COR-L47 (cell line): Measurements from ENCODE around the gene SRCIN1.
A peak's percentile ranks its signal among the peaks of the same experiment; 100 is the strongest.

Source experiments
- DNase-seq: peaks from one replicate; lab custom pipeline; 2025; lab: John Stamatoyannopoulos, UW

Gene SRCIN1

DNA sequence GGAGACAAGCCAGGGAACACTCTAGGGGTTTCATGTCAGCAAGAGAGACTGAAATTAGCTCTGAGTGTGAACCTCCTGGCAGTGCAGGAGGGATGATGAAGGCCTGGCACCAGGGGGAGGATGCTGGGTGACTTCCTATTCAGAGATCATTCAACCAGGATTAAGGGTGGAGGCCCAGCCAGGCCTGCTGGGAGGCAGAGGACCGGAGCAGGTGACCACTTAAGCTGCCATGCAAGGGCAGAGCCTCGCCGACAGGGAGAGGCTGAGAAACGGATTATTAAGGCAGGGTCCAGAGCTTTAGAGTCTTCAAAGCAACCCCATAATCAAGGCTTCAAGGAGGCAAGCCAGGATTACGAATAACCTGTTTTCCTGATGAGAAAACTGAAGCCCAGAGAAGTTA, 10.6 kb upstream of the SRCIN1 start:
- DNase-seq, result no peak

DNA sequence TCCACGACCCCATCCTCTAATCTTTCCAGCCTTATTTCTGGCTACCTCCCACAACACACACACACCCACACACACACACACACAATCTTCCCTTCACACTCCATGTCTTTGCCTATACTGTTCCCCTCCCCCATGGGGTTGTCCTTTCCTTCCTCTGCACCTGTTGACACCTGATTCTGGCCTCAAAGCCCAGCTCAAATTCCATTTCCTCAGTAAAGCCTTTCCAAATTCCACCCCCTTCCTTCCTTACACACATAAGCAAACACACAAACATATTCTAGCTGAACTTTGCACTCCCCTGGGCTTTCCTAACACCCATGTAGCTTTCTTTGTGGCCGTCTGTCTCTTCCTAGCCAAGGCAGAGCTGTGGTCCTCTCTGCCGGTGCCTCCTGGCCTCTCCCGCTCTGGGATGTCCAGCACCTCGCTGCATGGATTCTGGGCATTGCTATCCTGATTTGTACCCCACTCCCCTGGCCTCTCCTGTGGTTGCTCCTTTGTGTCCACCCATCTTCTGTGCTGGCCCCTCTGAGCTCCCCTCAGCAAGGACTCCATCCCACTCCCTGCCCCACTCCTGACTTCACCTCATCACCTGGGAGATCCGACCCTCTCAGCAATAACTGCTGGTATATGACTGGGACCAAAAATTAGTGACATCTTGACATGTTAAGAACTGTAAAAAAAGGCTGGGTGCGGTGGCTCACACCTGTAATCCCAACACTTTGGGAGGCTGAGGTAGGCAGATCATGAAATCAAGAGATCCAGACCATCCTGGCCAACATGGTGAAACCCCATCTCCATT, 8.4 kb upstream of the SRCIN1 start:
- DNase-seq, result no peak

GRCh38 chr17:38613525-38613980, 7.8 kb upstream of the SRCIN1 start:
- no peak for DNase-seq

DNA sequence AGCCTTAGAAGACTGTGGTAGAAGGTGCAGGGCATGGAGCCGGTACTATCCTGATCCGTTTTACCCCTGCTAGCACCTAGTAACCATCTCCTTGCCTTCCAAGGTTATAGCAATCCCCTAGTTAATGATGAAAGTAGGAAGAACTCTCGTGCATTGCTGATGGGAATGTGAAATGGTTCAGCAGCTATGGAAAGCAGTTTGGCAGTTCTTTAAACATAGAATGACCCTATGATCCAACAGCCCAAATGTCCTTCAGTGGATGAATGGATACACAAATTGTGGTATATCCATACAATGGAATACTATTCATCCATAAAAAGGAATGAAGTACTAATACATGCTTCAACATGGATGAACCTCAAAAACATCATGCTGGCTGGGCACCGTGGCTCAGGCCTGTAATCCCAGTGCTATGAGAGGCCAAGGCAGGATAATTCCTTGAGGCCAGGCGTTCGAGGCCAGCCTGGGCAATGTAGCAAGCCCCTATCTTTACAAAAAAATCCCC, 6.2 kb upstream of the SRCIN1 start:
- DNase-seq, result no peak

DNA sequence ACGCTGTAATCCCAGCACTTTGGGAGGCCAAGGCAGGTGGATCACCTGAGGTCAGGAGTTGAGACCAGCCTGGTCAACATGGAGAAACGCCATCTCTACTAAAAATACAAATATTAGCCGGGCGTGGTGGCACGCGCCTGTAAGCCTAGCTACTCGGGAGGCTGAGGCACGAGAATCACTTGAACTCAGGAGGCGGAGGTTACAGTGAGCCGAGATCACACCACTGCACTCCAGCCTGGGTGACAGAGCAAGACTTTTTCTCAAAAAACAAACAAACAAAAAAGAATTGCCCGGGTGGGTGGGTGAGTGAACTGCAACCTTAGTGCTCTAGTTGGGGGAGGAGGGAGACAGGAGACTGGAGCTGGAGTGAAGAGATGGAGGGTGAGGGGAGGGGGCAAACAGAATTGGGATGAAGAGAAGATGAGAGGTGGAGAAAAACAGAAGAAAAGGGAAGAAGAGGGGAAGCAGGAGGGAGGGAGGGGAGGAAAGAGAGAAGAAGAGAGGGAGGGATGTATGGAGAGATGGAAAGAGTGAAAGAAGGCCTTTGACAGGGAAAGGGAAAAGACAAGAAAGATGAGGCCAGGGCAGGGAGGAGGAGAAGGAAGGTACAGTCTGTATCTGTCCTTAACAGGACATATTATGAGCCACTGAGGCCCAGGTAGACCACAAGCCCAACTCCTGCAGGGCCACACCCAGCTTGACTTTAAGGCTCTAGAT, 5.5 kb upstream of the SRCIN1 start:
- DNase-seq, result no peak

DNA sequence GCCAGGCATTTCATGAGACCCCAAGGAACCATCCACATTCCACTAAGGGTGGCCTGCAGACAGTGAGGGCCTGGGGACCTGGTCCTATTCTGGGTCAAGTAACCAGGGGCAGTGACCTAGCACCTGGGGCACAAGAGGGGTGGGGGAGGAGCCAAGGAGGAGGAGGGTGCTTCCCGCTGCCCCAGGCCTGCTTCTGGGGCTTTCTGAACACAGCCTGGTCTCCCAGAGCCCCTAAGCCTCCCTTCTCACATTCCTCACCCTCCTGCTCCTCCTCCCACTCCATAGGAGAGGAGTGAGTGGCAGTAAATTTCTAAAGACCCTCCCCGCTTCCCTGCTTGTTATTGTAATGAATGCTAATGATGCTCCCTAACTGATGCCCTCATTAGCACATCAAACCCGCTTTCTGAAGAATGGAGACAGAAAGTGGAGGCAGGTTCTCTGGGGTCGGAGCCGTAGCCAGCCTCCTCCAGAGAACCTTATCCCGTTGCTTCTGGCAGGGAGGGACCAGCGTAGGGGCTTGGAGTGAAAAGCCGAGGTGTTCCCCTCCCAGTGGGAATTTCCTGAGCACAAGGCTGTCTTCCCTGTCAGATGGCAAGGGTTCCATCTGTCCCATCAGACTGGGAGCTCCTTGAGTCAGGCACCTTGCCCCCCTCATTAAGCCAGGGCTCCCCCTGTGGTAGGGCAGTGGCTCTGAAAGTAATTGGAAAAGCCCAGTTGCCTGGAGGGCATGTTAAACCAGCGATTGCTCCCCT, 3.7 kb upstream of the SRCIN1 start:
- DNase-seq, result no peak

DNA sequence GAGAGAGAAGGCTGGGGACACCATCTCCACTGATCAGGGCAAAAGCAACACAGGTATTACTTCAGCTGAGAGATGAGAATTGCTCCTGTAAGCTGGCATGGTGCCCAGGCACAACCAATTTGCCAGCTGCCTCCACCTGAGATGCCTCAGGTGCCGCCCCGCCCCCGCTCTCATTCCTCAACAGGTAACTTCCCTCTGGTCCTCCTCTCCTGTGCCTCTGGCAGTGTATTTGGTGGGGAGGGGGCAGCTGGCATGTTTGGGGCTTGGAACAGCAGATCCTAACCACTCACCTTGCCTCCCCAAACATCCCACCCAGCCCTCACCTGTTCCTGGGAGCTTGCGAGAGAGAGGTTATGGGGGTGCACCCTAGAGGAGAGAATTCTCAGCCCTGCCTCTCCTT, 2.9 kb upstream of the SRCIN1 start:
- peak; percentile 76 for DNase-seq

- DNase-seq, result no peak
Measured at GRCh38 chr17:38606646-38607611, 1.2 kb upstream of the SRCIN1 start.

GRCh38 chr17:38605411-38605840, 326 bp downstream of the SRCIN1 start:
- no peak for DNase-seq

- no peak for DNase-seq
Measured at GRCh38 chr17:38604479-38605403, 1.0 kb downstream of the SRCIN1 start.

DNA sequence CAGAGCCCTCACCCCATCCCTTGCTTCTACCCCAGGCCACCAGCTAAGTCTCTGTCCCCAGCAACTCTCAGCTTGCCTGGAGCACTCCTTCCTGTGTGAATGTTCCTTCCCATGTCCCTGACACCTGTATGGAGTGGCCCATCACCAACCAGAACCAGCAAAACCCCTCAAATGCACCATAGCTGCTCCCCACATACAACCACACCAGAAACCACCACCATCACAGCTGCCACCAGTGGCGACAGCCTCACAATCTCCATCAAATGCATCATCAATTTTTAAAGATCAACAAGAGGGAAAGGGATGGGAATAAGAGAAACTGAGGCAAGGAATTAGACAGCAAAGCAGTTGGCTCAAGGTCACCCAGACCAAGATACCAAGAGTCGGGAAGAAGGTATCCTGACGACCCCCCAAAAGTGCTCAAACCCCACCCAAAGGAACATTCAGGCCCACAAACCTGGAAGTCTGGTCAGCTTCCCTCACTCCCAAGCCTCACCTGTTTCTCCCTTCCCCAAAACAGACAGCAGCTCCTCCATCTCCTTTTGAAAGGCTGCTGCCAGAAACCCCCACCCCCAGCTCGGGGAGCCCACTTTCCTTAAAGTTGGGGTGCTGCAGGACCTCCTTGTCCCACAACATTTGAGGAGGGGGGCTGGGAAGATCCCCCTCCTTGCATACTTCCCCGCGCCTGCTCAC, 1.8 kb downstream of the SRCIN1 start:
- no peak for DNase-seq

DNA sequence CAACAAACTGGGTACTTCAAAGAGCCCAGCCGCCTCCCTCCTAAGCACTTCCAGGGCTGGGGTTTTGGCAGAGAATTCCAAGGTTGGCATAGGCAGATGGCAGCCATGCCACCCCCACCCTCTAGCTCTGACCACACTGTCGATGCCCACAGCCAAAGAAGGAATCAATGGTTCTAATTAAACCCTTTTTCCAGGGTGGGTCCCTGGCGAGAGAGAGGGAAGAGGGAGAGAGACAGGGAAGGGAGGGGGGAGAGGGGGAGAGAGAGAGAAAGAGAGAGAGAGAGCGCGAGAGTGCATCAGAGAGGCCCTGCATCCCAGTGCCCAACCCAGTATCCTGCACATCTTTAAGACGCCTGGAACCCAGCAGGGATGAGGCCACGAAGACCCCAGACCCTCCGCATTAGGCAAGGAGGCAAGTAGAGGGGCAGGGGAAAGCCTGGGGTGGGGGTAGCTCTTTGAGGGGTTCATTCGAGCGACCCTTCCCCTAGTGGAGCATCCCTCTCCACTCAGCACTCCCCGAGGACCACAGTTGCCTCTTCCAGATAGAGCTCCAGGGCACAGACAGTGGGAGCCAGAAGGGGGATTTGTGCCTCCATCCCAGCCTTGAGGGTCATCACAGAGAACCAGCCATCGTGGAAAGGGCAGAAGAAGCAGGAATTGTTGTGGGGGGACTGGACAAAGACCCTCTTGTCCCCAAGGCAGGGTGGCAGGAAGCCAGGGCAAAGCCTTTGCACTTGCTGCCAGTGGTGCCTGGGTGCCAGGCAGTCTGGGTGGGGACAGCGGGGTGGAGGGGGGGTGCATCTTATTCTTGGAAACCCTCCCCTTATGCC, 2.6 kb downstream of the SRCIN1 start:
- no peak for DNase-seq

GRCh38 chr17:38602453-38602852, 3.3 kb downstream of the SRCIN1 start:
- DNase-seq, result no peak

- DNase-seq, result no peak
Measured at GRCh38 chr17:38601539-38602351, 4.0 kb downstream of the SRCIN1 start.

GRCh38 chr17:38600906-38601305, 4.8 kb downstream of the SRCIN1 start:
- no peak for DNase-seq

DNA sequence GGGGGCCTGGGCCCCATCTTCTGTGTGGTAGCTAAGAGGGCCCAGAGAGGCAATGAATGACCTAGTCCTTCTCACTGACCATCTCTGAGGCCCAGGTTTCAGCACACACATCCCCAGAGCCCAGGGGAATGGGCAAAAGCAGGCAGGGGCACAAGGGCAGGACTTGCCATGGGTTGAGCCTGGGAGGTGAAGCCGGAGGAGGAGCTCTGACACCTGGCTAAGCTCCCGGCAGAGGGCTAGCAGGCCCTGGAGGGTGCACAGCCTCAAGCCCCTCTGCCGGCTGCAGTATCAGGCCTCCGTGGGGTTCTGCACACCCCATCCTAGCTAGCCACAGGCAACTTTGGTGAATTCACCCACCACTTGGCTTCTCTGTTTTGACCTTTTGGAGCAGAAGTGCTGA, 5.3 kb downstream of the SRCIN1 start:
- DNase-seq, result no peak

GRCh38 chr17:38599398-38599856, 6.3 kb downstream of the SRCIN1 start:
- DNase-seq, result no peak

DNA sequence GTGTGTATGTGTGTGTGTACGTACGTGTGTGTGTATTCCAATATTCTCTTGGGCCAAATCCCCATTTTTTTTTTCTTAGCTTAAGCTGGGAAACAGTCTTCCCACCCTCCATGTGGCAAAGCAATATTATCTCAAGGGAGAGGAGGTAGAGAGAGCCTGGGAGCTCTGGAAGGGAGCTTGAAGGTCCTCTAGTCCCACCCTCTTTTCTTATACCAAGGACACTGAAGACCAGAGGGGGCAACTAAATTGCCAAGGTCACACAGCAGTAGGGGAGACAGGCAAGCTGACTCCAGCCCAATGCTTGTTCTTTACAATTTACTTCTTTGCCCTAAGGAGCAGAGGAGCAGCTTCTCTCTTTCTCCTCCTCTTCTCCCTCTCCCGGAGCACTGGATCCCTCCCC, 6.8 kb downstream of the SRCIN1 start:
- DNase-seq, result no peak
